Hepatocyte (in vitro differentiated cells): ENCODE data around the gene ZFP36L1.

Experiments
- EZH2 ChIP-seq: fragments of 200-600 bp; sonication (generic); IDR thresholded peaks from 2 replicates; pipeline ENCODE4 v1.6.1; 2016; ENCODE audit warnings: antibody characterized with exemption, mild to moderate bottlenecking, borderline replicate concordance
- EZH2phosphoT487 ChIP-seq: fragments of 200-600 bp; sonication (generic); IDR thresholded peaks from one replicate; pipeline ENCODE4 v1.6.1; 2018; ENCODE audit warnings: antibody characterized with exemption, mild to moderate bottlenecking, low read depth, moderate library complexity; ENCODE audit not compliant: unreplicated experiment, severe bottlenecking
- TF ChIP-seq, protein P1 (sequence below): fragments of 200-600 bp; sonication (generic); IDR thresholded peaks from 2 replicates; pipeline ENCODE4 v1.5.1; 2016; ENCODE audit warnings: antibody characterized with exemption, mild to moderate bottlenecking; ENCODE audit not compliant: poor library complexity

DNA sequence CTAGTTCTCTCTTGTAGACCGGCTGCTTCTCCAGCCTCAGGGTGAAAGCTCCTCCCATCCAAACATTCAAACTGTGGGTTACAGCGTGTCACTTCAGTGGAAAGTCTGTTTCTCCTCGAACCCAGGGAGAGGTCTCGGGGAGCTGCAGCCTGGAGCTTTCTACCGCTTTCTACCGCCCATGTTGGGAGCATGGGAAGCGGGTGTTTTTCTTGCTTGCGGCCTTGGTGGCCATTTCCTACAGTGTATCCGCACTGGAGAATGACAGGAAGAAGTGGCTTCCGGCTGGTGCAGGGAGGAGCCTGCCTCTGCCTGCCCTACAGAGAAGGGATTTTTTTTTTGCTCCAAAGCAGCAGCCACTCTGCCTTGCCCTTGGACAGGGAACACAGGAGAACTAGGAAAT is 21.2 kb downstream of the ZFP36L1 start:
- TF ChIP-seq, protein P1, sequence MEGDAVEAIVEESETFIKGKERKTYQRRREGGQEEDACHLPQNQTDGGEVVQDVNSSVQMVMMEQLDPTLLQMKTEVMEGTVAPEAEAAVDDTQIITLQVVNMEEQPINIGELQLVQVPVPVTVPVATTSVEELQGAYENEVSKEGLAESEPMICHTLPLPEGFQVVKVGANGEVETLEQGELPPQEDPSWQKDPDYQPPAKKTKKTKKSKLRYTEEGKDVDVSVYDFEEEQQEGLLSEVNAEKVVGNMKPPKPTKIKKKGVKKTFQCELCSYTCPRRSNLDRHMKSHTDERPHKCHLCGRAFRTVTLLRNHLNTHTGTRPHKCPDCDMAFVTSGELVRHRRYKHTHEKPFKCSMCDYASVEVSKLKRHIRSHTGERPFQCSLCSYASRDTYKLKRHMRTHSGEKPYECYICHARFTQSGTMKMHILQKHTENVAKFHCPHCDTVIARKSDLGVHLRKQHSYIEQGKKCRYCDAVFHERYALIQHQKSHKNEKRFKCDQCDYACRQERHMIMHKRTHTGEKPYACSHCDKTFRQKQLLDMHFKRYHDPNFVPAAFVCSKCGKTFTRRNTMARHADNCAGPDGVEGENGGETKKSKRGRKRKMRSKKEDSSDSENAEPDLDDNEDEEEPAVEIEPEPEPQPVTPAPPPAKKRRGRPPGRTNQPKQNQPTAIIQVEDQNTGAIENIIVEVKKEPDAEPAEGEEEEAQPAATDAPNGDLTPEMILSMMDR, result no peak
- no peak for TF ChIP-seq EZH2phosphoT487
- TF ChIP-seq EZH2, result no peak
